Central memory CD4-positive, alpha-beta T cell (primary cell): Measurements from ENCODE around the gene BTBD16.

ENCODE experiments used
- DNase-seq: peaks from one replicate; pipeline ENCODE4 v3.0.0; 2022

BTBD16 gene

GRCh38 chr10:122376364-122376961 lies 105.4 kb downstream of the BTBD16 start:
- no peak for DNase-seq

- DNase-seq: no peak
Measured at GRCh38 chr10:122379041-122379440, 107.9 kb downstream of the BTBD16 start.

GRCh38 chr10:122379537-122379936 lies 108.4 kb downstream of the BTBD16 start:
- no peak for DNase-seq

GRCh38 chr10:122380703-122381102 lies 109.6 kb downstream of the BTBD16 start:
- DNase-seq: no peak

GRCh38 chr10:122381680-122382079 lies 110.6 kb downstream of the BTBD16 start:
- DNase-seq: no peak

GRCh38 chr10:122386514-122386913 lies 115.4 kb downstream of the BTBD16 start:
- no peak for DNase-seq

- DNase-seq: no peak
Measured at GRCh38 chr10:122387572-122387971, 116.5 kb downstream of the BTBD16 start.
